ENCODE data around the gene PCGF2.

Gene PCGF2

GRCh38 chr17:38702166-38702915 lies 45.8 kb downstream of the PCGF2 start:
- DNase-seq, result peak; percentile 74 to 77

GRCh38 chr17:38701504-38702165 lies 46.5 kb downstream of the PCGF2 start:
- DNase-seq, result no peak

- no peak for DNase-seq
Measured at GRCh38 chr17:38698760-38699159, 49.4 kb downstream of the PCGF2 start.

- no peak for DNase-seq
Measured at GRCh38 chr17:38697061-38697820, 50.9 kb downstream of the PCGF2 start.

- DNase-seq, result peak; percentile 33 to 43
Measured at GRCh38 chr17:38693700-38694329, 54.3 kb downstream of the PCGF2 start.

- no peak for DNase-seq
Measured at GRCh38 chr17:38691154-38691553, 57.0 kb downstream of the PCGF2 start.

GRCh38 chr17:38690386-38690785 lies 57.8 kb downstream of the PCGF2 start:
- no peak for DNase-seq

- DNase-seq, result no peak
Measured at GRCh38 chr17:38687286-38687685, 60.9 kb downstream of the PCGF2 start.

- DNase-seq, result peak; percentile 21 to 25
Measured at GRCh38 chr17:38685491-38685890, 62.6 kb downstream of the PCGF2 start.

All from hippocampal formation (tissue), 2 donors.